HL-60 (cell line): ENCODE measurements around the gene PTMA.

Source experiments
- DNase-seq, 2 experiments: peaks; one replicate each; pipeline ENCODE4 v3.0.0-alpha.2; 2010 to 2020; ENCODE audit warnings: low read depth in 1 of 2, low spot score in 1 of 2
- H3K27ac ChIP-seq: fragments of 250-450 bp; sonication (Bioruptor Pico); replicated peaks from 2 replicates; pipeline ENCODE4 v1.5.1; 2020; ENCODE audit warnings: mild to moderate bottlenecking, moderate library complexity
- H3K27me3 ChIP-seq: fragments of 250-450 bp; sonication (Bioruptor Pico); 2 replicates; pipeline ENCODE4 v1.5.1; 2021; ENCODE audit warnings: mild to moderate bottlenecking, moderate library complexity; ENCODE audit not compliant: insufficient read depth, poor library complexity, severe bottlenecking
- H3K4me3 ChIP-seq: replicated peaks from 2 replicates; pipeline ENCODE4 v1.5.1; 2011; ENCODE audit warnings: mild to moderate bottlenecking, control low read depth, low read length; ENCODE audit not compliant: insufficient read depth
- CTCF ChIP-seq: IDR thresholded peaks from one replicate; pipeline ENCODE4 v1.5.1; 2011; ENCODE audit warnings: low read length, control low read depth, inconsistent platforms; ENCODE audit not compliant: insufficient read depth
- GABPA ChIP-seq: IDR thresholded peaks from 2 replicates; pipeline ENCODE4 v1.6.1; 2012; ENCODE audit warnings: low read depth
- POLR2AphosphoS5 ChIP-seq: IDR thresholded peaks from 2 replicates; pipeline ENCODE4 v1.6.1; 2012; ENCODE audit warnings: low read depth
- SPI1 ChIP-seq: IDR thresholded peaks from 2 replicates; pipeline ENCODE4 v1.6.1; 2012; ENCODE audit warnings: low read depth, mild to moderate bottlenecking, borderline replicate concordance
- TF ChIP-seq, protein P1 (sequence below): IDR thresholded peaks from 2 replicates; pipeline ENCODE4 v1.6.1; 2012; ENCODE audit warnings: low read depth; ENCODE audit not compliant: insufficient replicate concordance

PTMA gene

GRCh38 chr2:231707625-231707926, 749 bp upstream of the PTMA start:
- peak overlapping the region; percentile 100 for H3K27ac ChIP-seq
- peak overlapping the region; percentile 34 for H3K4me3 ChIP-seq
- no peaks in the 10 kb centered on the region for H3K27me3 ChIP-seq
- DNase-seq = peak in 1 of 2 experiments; percentile 56
- TF ChIP-seq CTCF (no peak), POLR2AphosphoS5 (0 out of 2 replicates have a peak, but pooled peaks have one; percentile 7), GABPA (no peak), SPI1 (no peak)
- TF ChIP-seq, protein P1, sequence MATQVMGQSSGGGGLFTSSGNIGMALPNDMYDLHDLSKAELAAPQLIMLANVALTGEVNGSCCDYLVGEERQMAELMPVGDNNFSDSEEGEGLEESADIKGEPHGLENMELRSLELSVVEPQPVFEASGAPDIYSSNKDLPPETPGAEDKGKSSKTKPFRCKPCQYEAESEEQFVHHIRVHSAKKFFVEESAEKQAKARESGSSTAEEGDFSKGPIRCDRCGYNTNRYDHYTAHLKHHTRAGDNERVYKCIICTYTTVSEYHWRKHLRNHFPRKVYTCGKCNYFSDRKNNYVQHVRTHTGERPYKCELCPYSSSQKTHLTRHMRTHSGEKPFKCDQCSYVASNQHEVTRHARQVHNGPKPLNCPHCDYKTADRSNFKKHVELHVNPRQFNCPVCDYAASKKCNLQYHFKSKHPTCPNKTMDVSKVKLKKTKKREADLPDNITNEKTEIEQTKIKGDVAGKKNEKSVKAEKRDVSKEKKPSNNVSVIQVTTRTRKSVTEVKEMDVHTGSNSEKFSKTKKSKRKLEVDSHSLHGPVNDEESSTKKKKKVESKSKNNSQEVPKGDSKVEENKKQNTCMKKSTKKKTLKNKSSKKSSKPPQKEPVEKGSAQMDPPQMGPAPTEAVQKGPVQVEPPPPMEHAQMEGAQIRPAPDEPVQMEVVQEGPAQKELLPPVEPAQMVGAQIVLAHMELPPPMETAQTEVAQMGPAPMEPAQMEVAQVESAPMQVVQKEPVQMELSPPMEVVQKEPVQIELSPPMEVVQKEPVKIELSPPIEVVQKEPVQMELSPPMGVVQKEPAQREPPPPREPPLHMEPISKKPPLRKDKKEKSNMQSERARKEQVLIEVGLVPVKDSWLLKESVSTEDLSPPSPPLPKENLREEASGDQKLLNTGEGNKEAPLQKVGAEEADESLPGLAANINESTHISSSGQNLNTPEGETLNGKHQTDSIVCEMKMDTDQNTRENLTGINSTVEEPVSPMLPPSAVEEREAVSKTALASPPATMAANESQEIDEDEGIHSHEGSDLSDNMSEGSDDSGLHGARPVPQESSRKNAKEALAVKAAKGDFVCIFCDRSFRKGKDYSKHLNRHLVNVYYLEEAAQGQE = no peak

DNA sequence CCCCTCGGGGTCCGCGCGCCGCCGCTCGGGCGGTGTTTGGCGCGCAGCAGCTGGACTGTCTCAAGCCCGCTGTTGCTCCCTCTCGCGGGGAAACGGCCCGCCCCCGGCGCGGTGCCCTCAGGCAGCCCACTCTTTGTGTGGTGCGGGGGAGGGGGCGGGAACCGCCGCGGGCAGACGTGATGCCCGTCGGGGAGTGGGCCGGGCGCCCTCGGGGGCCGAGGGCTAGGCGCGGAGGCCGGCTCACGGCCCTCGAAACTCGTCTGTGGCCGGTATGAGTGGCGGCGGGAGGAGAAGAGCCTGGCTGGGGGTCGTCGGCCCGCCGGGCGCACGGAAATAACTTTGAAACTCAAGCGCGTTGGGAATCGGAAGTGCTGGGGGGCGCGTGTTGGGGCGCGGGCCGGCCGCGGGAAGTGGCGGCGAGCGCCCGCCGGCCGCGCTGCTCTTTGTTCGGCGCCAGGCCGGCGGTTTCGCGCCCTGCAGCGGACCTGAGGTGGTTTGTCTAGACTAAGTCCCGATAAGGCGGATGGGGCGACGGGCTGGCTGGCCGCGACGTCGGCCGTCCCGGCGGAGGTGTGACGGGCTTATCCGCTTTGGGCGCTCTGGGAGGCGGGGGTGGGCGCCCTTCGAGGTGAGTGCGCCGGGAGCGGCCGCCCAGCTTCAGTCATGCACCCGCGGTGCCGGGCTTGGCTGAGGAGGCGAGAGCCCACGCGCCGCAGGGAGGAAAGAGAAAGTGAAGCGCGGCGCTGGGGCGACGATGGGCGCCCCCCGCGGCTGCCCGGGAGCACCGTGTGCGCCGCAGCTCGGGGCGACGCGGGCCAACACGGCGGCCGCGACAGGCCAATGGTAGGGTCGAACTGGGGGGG, 679 bp downstream of the PTMA start:
- TF ChIP-seq POLR2AphosphoS5 (peak; percentile 89), SPI1 (no peak), CTCF (no peak), GABPA (0 out of 2 replicates have a peak, but pooled peaks have one; percentile 1)
- TF ChIP-seq, protein P1 = no peak
- Histone ChIP-seq H3K4me3 (peak overlapping the region; percentile 80), H3K27ac (peak overlapping the region; percentile 100), H3K27me3 (no peaks in the 10 kb centered on the region)
- peak in 1 of 2 experiments; percentile 82 for DNase-seq

DNA sequence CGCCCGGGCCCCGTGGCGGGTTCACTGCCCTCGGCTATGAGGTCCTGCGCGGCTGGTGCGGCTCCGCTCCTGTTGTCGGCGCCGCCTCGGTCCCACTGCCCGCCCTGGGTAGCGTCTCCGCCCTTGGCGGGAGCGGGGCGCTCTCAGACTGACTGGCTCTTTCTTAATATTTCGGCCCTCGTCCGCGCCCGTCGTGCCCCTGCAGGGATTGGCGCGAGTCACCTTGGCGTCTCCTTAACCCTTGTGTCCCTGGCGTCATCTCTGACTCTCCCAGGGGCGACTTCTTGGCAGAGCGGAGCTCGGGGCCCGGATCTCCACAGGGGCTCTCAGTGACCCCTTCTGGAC, 1.3 kb downstream of the PTMA start:
- H3K27ac ChIP-seq = peak overlapping the region; percentile 100
- peak; percentile 64 for TF ChIP-seq POLR2AphosphoS5
- no peak for TF ChIP-seq GABPA
- TF ChIP-seq, protein P1 = no peak
- no peak for DNase-seq
- no peaks in the 10 kb centered on the region for H3K27me3 ChIP-seq
- peak overlapping the region; percentile 80 for H3K4me3 ChIP-seq
